Measurements from ENCODE around the gene KMT2E.

Gene KMT2E

GRCh38 chr7:104990983-104991382 lies 23.0 kb upstream of the KMT2E start:
- DNase-seq (ENCODE audit: extremely low read depth, low read depth) = no peak
- H3K4me3 ChIP-seq (replicated peaks; ENCODE audit: low read depth, low read length) = no peak overlapping the region
- TF ChIP-seq CTCF (IDR thresholded peaks at IDR 0.05; ENCODE audit: low read depth, low read length, missing control alignments) = no peak

- no peak for TF ChIP-seq CTCF (IDR thresholded peaks at IDR 0.05; ENCODE audit: low read depth, low read length, missing control alignments)
- no peak for DNase-seq (ENCODE audit: extremely low read depth, low read depth)
- H3K4me3 ChIP-seq (replicated peaks; ENCODE audit: low read depth, low read length) = no peak overlapping the region
Measured at GRCh38 chr7:104992306-104992705, 21.7 kb upstream of the KMT2E start.

- H3K4me3 ChIP-seq (replicated peaks; ENCODE audit: low read depth, low read length) = no peak overlapping the region
- no peak for DNase-seq (ENCODE audit: extremely low read depth, low read depth)
- TF ChIP-seq CTCF (IDR thresholded peaks at IDR 0.05; ENCODE audit: low read depth, low read length, missing control alignments) = no peak
Measured at GRCh38 chr7:104993217-104993862, 20.7 kb upstream of the KMT2E start.

- TF ChIP-seq CTCF (IDR thresholded peaks at IDR 0.05; ENCODE audit: low read depth, low read length, missing control alignments) = no peak
- DNase-seq (ENCODE audit: extremely low read depth, low read depth) = no peak
Measured at GRCh38 chr7:104998040-104998752, 15.8 kb upstream of the KMT2E start.

GRCh38 chr7:105000200-105000599 lies 13.8 kb upstream of the KMT2E start:
- H3K4me3 ChIP-seq (replicated peaks; ENCODE audit: low read depth, low read length) = no peak overlapping the region
- TF ChIP-seq CTCF (IDR thresholded peaks at IDR 0.05; ENCODE audit: low read depth, low read length, missing control alignments) = no peak
- DNase-seq (ENCODE audit: extremely low read depth, low read depth) = no peak

More at GRCh38 chr7:104998040-104998752, 15.8 kb upstream of the KMT2E start:
- no peak overlapping the region for H3K4me3 ChIP-seq (replicated peaks; ENCODE audit: low read depth, low read length)

GRCh38 chr7:105000927-105001336 lies 13.1 kb upstream of the KMT2E start:
- no peak for DNase-seq (ENCODE audit: extremely low read depth, low read depth)
- TF ChIP-seq CTCF (IDR thresholded peaks at IDR 0.05; ENCODE audit: low read depth, low read length, missing control alignments) = no peak
- no peak overlapping the region for H3K4me3 ChIP-seq (replicated peaks; ENCODE audit: low read depth, low read length)
